HG03354 (cell line): ENCODE data around the gene CAPN10.
"Not testable (repeated sequence)": the region's sequence is repeated elsewhere in the genome, so short reads cannot be mapped to it uniquely, and the experiment has no call there.

ENCODE experiments used
- ATAC-seq: cut with Tn5 transposase; IDR thresholded peaks from one replicate; pipeline ENCODE4 v1.9.1; 2021; ENCODE audit warnings: mild to moderate bottlenecking; ENCODE audit not compliant: unreplicated experiment, poor library complexity, severe bottlenecking

The CAPN10 gene

DNA sequence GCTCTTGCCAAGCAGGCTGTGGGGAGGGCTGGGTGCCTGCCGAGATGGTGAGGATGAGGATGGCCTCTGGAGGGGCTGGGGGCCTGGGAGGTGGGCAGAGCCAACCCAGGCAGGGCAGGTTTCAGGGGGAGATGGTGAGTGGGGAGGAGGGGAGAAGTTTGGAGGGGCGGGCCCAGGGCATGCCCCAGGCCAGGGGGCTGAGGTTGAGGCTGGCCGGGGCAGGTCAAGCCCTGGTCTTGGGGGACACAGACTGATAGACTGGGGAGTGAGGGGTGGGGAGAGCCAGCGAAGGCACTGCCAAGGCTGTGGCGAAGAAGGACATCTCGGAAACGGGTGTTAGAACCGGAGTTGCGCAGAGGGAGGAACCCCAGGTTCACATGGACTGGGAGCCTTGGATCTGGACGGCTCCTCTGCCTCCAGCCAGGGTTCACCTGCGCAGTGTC lies 12.6 kb downstream of the CAPN10 start:
- ATAC-seq, result no peak

DNA sequence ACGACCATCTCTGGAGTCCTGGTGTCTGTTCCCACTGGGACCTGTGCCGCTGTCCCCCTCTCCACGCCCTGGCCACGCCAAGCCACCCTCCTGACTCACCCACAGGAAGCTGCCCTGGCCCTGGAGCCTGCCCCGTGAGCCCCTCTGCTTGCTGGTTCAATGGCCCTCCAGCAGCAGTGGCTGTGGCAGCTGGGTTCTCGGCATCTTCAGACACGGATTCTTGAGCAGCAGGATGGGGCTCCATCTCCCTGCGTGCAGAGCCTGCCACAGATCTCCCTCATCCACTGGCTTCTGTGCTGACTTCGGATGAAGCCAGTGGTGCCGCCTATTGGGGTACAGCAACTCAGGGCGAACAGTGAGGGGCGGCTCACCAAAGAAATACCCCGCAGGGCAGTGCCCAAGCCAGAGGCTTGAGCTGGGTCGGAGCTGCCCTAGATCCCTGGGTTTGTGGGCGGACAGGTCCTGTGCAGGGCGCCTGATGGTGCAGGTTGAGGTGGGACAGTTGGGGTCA lies 14.0 kb downstream of the CAPN10 start:
- ATAC-seq, result no peak

DNA sequence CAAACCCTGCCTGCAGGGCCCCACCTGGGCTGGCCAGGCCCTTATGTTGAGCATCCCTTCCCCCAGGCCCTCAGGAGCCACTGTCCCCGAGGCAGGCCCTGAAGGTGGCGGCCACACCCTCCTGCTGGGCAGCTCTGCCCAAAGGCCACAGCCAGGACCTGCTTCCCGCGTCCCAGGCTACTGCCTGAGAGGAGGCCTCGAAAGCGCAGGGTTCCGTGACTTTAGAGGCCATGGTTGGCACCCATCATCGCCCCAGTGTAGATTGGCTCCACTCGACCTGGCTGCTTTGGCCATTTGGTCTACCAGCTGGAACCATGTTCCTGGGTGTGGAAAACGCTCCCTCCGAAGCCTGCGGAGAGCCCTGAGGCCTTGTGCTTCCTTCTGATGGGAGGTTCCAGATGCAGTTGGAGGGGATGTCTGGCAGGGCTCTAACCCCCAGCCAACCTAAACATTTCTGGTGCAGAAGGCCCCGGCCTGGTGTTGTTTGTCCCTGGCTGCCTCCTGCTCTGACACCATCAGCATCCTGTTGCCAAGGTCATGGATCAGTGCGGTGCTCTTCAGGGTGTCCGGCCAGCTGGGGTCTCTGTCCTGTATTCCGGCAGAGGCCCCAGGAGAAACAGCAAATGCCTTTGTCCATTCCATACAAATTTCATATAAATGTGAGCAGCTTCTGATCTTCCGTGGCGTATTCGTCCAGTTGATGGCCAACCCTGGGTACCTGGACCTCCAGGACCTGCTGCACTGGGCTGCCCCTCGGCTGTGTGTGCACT lies 14.7 kb downstream of the CAPN10 start:
- no peak for ATAC-seq

DNA sequence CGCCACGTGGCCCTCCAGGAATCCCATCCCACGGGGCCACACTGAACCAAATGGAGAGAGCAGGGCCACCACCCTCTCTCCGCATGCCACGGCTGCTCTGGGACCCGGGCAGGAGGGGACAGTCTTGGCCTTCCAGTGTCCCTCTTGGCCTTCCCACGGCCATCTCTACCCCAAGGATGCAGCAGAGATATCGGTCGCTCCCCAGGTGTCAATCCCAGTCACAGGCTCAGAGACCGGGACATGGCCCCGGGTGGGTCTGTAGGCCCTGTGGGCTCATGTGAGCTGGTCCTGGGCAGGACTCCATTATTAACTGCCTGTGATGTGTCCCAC lies 15.3 kb downstream of the CAPN10 start:
- no peak for ATAC-seq

DNA sequence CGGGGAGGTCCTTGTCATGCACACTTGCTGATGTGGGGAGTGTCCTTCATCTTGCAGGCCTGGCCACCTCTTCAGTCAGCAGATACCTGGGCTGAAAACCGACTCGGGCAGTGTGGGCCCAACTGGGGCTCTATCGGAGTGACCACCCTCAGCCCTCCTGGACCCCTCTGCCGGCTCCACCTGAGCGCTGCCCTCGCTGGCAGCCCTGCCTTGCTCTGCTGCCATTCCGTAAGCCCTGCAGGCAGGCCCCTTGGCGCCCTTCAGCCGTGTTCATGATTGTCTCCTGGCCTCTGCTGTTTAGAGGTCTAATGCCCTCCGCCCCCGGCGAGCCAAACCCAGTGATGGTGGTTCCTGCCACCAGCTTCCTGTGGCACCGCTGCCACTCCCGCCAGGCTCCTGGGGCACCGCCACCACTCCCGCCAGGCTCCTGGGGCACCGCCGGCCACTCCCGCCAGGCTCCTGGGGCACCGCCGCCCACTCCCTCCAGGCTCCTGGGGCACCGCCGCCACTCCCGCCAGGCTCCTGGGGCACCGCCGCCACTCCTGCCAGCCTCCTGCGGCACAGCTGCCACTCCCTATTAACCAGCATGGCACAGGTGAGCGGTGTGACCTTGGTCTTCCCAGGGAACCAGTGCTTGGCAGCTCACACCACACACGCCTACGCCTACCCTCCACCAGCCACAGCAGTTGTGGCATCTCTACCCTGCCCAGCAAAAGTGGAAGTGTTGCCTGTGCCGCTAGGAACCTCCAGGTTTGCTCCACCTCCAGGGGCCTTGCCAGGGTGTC lies 15.9 kb downstream of the CAPN10 start:
- ATAC-seq, result no peak

DNA sequence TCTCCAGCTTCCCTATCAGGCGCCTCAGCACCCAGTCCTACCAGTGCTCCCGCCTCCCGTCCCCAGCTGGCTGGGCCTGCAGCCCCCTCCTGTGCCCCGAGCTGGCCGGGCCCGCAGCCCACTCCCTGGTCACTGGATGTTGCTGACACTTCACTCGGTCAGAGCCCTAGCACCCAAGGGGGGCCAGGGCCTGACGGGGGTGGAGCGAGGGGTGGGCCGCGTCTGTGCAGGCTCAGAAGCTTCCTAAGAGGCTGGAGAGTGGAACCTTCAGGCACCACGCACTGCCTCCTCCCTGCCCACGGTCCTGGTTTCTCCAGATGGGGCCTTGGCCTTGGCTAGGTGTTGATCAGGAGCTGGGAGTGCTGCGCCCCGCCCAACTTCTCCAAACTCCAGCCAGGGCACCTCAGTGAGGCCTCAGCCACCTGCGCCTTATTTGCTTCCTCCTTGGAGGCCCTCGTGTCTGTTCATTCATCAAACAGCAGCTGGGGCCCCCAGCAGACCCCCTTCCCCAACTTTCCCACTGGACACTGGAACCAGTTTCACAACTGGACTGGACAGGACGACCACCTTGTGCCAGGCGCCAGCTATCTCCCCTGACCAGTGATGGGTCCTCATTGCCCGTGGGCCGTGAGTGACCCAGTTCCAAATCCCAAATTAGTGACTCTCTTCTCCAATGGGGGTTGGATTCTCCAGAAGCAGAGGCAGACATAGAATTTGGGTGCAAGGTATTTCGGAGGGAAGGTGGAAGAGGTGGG lies 16.7 kb downstream of the CAPN10 start:
- ATAC-seq, result no peak

DNA sequence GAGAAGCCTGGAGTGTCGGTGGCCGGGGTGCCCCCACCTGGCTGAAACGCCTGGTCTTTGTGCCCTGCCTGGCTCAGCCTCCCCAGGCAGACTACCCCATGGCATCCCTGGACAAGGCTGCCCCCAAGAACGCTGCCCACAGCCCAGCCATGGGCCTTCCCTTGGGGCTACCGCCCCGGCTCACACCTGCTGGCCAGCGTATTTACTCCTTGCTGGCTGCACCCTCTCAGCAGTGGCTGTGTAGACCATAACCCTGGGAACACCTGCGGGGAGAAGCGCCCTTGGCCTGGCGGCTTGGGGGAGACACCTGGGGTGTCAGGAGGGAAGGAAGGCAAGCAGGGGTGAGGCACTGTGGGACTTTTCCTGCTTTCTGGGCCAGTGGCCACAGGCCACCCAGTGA lies 17.3 kb downstream of the CAPN10 start:
- no peak for ATAC-seq

DNA sequence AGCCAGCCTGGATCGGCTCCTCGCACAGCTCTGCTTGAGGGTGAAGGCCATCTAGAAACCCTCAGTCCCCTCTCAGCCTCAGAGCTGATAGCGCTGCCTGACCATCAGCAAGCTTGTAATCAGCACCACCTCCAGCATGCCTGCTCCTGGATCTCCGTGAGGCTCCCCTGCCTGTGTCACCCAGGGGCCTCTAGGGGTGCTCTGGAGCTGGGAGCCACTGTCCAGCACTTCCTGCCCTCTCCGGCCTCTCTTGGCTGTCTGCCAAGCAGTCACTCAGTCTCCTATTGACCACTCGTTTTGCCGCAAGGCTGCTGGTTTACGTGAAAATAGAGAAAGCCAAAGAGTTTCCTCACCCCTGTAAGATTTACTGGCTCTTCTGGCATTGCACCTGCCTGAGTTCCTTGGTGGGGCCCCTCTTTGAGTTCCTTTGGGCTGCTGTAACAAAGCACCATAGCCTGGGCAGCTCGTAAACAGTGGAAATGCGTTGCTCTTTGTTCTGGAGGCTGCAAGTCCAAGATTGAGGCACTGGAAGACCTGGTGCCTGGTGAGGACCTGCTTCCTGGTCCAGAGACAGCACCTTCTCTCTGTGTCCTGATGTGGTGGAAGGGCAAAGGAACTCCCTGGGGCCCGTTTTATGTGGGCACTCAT lies 17.9 kb downstream of the CAPN10 start:
- ATAC-seq, result no peak

DNA sequence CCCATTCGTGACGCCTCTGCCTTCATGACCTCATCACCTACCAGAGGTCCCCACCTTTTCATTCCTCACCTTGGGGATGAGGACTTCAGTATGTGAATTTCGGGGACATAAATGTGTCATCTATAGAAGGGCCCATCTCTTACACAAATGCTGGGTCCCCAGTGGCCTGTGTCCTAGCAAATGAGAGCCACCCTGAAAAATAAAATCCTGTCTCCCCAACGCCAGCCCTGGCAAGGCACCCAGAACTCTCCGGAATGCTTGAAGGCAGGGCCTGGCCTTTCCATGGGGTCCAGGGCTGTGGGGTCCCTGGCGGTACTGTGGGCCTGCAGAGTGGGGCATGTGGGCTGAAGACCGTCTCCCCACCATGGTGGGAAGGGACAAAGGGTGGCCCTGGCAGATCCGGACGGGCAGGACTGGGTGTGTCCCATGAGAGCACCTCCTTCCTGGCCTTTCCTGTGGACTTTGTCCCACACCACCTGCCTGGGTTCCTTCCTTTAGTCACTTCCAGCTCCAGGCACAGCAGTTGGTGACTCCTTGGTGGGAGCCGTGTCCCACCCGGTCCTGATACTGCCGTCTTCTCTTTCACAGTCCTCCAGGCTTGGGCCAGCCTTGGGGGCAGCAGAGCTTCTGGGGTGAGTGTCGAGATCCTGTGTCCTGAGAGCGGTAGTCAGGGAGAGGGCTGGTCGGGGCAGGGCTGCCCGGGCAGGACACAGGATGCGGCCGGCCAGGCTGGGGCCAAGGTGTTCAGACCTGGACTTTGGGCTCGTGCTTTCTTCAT lies 18.6 kb downstream of the CAPN10 start:
- ATAC-seq, result no peak

DNA sequence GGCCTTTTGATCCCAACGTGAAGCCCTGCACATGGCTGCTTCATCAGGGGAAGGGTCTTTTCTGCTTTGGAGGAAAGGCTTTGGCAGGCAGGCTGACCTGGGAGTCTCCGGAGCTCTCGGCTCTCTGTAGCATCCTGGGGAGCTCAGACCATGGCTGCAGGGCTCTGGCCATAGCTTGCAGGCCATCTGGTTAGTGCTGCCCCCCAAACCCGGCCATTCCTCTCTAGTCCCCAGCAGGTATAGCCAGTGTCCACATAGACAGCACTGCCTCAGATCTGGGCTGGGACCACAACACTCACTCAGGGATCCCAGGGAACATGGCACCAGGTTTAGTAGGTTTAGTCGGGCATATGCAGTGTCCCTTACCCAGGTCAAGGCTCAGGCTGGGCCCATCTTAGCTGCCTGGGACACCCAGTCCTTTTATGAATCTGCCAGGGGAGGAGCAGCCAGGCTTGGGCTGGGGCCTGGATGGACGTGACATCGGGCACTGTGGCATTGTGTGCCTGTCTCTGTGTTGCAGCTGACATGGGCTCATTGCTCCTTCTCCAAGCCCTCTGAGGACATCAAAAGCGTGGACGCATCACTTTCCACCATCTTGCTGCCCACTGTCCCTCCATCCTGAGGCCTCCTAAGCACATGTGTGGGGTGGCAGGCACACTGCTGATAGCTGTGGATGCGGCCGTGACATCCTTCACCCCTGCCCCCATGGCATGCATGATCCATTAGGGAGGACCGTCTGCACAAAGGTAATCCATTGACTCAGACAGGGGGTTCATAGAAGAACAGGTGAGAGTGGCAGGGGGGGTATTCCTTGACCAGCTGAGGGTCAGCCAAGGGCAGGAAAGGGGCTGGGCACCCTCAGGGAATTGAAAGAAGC lies 19.6 kb downstream of the CAPN10 start:
- no peak for ATAC-seq

DNA sequence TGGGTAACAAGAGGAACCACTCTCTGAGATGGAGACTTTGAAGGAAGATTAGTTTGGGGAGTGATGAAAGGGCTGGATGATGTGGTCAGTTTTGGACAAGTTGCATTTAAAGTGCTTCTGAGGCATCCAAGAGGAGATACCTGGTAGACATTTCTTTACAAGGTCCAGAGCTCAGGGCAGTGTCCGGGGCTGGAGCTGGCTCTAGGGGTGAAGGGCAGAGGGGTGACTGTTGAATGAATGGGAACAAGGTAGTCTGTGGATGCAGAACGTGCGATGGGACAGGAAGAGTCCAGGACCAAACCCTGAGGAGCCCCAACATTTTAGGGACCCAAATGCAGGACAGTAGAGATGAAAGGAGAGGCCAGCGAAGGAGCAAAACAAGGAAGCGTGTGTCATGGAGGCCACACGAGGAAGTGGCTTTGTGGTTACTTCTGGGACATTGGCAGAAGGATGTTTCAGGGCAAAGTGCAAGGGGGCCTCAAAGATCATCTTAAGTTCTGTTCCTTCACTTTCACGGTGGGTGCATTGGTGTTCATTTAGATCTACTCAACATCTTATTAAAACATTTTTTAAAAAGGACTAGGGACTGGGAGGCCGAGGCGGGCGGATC lies 25.2 kb downstream of the CAPN10 start:
- ATAC-seq, result no peak

DNA sequence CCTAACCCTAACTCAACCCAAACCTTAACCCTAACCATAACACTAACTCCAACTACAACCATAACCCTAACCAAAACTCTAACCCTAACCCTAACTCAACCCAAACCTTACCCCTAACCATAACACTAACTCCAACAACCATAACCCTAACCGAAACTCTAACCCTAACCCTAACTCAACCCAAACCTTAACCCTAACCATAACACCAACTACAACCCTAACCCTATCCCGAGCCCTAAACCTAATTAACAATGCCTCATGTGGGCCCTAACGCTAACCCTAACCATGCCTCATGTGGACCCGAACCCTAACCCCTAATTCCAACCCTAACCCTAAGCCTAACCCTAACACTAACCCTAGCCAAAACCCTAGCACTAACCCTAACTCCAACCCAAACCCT lies 27.2 kb downstream of the CAPN10 start:
- ATAC-seq, result no peak

DNA sequence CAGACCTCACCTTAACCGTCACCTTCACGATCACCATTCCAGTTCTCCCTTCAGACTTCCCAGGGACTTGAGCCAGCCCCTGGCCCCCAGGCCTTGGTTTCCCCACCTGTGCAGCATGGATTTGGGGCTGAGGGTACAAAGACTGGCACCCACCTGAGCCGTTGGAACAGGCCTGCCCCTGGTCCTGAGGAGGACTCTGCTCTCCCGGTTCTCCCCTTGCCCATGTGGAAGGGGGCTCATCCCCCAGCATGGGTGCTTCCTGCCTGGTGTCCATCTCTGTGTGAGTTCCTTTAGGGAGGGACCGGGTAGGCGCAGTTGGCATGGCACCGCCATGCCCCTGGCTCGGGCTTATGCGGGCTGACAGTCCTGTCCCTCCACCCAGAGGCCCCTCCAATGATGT lies 27.9 kb downstream of the CAPN10 start:
- no peak for ATAC-seq

DNA sequence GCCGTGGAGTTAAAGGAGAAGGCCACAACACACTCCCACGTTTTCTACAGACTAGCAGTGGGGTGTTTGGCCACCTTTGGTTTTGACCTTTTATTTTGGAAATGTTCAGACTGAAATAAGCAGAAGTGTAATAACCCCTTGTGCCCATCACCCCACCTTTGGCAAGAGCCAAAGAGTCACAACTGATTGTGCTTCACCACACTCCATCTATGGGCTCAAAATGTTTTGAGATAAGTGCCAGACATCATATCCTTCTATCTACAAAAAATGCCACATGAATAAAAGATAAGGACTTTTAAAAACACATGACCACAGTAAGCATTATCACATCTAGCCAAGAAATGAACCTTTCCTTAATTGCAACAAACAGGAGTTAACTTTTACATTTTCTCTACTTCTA lies 28.9 kb downstream of the CAPN10 start:
- no peak for ATAC-seq

DNA sequence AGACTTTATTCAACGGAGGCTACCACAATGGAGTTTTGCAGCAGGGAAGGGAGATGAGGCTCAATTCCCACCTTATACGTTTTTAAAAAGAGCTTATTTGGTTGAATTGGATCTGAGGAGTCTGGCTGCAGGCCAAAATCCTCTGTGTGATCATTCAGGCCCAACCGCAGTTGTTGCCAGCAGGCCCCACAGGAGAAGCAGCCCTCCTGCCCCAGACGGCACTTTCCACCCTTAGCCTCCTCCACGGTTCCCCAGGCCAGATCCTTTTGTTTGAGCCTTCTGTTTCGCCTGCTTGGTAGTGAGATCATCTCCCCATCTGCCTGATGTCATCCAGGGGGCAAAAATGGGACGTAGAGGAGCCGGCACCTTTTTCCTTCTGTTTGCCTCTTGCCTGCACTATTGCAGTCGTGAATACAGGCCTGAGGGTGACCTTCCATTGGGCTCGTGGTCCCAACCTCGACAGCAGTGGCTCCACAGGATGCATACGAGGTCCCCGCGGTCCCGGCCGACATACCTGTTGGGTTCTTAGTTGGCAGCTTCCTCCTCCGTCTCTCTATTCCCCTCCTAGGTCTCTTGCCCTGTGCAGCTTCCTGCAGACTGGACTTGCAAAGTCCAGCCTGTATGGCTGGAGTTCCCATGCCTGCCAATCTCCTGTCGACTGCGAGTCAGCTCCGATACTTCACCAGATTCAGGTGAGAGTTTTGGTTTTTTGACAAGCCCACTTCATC lies 29.4 kb downstream of the CAPN10 start:
- no peak for ATAC-seq

DNA sequence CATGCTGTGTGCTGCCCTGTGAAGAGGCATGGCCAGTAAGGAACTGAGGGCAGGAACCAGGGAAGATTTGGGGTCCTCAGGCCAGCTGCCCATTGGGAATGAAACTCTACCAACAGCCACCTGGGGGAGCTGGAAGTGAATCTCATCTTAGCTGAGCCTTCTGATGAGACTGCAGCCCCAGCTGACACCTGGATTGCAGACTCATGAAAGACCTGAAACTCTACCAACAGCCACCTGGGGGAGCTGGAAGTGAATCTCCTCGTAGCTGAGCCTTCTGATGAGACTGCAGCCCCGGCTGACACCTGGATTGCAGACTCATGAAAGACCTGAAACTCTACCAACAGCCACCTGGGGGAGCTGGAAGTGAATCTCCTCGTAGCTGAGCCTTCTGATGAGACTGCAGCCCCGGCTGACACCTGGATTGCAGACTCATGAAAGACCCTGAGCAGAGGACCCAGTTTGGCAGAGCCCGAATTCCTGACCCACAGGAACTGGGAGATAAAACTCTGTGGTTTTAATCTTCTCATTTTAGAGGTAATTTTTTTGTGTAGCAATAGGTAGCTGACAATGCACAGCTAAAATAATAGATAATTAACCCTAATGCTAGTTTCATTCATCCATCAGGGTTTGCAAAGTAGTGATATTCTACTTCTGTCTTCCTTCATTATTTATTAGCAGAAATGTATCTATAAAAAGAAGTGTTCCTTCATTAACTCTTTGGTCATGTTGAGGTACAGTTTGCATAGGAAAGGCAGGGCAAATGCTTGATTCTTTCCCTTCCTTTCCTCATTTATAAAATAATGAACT lies 30.5 kb downstream of the CAPN10 start:
- not testable (repeated sequence) for ATAC-seq

DNA sequence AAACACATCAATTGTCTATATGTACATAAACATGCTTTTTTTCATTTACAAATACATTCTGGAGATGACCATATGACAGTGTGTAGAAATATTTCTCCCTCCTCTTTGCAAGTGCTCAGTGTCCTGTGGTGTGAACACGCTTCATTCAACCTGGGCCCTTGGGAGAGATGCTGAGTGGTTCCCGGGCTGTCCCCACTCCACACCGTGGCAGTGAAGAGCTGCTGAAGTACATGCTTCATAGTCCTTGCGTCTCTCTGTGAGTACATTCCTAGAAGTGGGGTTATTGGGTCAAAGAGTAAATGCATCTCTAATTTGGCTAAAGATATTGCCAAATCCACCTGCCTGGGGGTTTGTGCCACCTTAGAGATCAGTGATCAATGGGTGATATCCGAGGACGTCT lies 32.2 kb downstream of the CAPN10 start:
- no peak for ATAC-seq
